Measurements from ENCODE around the gene YEATS2.
A peak's percentile ranks its signal among the peaks of the same experiment; 100 is the strongest.
"Not testable (repeated sequence)": the region's sequence is repeated elsewhere in the genome, so short reads cannot be mapped to it uniquely, and the experiment has no call there.

Gene YEATS2

GRCh38 chr3:183714622-183715021 is 17.0 kb downstream of the YEATS2 start:
- DNase-seq (ENCODE audit: low read depth in 2 of 2): no peak

- DNase-seq (ENCODE audit: low read depth in 2 of 2): no peak
Observed at GRCh38 chr3:183718012-183718411, 20.4 kb downstream of the YEATS2 start.

- DNase-seq (ENCODE audit: low read depth in 2 of 2): no peak
Observed at GRCh38 chr3:183725387-183725786, 27.8 kb downstream of the YEATS2 start.

- no peak for DNase-seq (ENCODE audit: low read depth in 2 of 2)
Observed at GRCh38 chr3:183728204-183728603, 30.6 kb downstream of the YEATS2 start.

DNA sequence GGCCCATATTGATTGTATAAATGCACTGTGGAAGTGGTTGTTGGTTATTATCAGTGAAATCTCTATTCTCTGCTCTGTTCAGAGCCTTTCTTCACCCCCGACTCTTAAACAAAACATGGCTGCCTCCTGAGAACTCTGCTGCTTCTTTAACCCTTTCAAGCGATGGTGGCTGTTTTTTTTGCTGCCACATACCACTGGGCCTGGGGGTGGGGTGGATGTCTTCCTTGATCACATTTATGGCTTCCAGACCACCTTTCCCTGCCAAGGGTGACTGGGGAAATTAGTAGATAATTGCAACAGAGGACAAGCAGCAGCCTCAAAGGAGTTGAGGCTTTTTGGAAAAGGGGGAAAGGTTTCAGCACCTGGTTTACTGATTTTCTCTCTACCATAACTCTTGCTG is 32.8 kb downstream of the YEATS2 start:
- no peak for DNase-seq (ENCODE audit: low read depth in 2 of 2)

- no peak for DNase-seq (ENCODE audit: low read depth in 2 of 2)
Observed at GRCh38 chr3:183731611-183732010, 34.0 kb downstream of the YEATS2 start.

DNA sequence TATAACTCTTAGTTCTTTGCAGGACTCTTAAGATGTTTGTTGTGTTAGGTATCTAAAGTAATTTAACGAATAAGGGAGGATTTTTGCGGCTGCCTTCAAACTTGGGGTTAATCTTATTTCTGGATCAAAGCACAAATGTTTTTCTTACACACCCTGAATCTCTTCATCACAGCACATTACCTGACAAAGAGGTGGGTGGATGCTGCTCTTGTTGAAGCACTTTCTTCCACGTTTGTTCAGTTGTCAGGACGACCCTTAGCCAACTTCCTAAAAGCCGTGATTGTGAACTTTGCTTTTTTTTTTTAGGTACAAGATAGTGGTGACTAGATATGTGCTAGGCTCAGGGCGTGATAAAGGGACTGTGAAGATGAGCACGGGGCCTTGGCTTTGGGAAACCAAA is 36.0 kb downstream of the YEATS2 start:
- DNase-seq (ENCODE audit: low read depth in 2 of 2): no peak

DNA sequence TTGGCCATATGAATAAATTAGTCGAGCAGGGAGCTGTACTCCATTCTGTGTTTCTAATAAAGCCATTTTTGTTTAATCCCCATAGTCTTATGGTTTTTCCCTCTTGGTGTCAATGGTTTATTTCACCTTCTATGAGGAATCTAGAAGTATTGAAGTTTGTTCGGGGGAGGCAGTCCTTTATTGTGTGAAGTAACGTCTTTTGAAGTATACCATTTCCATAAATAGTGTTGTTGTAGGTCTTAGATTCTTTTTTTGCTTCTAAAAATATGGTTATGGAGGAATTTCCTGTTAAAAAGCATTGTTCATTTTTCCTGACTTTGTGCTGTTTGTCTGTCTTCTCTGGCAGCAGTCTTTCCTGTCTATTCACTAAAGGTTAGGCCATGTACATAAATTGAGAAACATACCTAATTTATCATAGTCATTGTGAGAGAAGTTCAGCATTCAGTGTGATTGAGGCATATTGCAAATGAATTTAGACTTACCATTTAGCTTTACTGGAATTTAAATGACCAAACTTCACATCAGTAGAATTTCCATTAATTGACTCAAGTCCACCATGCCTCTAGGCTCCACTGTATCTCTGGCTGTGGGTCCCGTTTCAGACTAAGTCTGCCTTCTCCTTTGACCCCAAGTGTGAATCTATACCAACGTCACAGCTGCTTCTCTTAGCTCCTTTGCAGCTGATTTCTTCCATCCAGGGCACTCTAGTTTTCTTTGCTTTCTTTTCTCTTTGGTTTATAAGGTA is 37.3 kb downstream of the YEATS2 start:
- no peak for DNase-seq (ENCODE audit: low read depth in 2 of 2)

DNA sequence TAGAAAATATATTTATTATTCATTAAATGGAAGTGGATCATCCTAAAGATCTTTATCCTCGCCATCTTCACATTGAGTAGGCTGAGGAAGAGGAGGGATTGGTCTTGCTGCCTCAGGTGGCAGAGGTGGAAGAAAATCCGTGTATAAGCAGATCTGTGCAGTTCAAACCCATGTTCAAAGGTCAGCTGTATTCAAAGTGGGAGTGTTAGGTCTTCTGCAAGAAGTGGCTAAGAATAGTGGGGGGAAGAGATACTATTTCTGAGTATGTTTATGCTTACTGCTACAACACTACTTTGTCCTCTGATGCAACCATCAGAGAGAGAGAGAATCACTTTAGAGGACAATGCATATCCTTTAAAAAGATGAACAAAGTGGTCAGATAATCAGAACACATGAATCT is 39.5 kb downstream of the YEATS2 start:
- no peak for DNase-seq (ENCODE audit: low read depth in 2 of 2)

DNA sequence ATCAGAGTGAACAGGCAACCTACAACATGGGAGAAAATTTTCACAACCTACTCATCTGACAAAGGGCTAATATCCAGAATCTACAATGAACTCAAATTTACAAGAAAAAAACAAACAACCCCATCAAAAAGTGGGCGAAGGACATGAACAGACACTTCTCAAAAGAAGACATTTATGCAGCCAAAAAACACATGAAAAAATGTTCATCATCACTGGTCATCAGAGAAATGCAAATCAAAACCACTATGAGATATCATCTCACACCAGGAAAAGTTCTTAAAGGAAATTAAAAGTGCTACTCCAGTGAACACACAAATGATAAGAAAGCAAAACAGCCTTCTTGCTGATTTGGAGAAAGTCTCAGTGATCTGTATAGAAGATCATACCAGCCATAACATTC is 42.6 kb downstream of the YEATS2 start:
- not testable (repeated sequence) for DNase-seq (ENCODE audit: low read depth in 2 of 2)

- no peak for DNase-seq (ENCODE audit: low read depth in 2 of 2)
Observed at GRCh38 chr3:183743231-183743630, 45.6 kb downstream of the YEATS2 start.

DNA sequence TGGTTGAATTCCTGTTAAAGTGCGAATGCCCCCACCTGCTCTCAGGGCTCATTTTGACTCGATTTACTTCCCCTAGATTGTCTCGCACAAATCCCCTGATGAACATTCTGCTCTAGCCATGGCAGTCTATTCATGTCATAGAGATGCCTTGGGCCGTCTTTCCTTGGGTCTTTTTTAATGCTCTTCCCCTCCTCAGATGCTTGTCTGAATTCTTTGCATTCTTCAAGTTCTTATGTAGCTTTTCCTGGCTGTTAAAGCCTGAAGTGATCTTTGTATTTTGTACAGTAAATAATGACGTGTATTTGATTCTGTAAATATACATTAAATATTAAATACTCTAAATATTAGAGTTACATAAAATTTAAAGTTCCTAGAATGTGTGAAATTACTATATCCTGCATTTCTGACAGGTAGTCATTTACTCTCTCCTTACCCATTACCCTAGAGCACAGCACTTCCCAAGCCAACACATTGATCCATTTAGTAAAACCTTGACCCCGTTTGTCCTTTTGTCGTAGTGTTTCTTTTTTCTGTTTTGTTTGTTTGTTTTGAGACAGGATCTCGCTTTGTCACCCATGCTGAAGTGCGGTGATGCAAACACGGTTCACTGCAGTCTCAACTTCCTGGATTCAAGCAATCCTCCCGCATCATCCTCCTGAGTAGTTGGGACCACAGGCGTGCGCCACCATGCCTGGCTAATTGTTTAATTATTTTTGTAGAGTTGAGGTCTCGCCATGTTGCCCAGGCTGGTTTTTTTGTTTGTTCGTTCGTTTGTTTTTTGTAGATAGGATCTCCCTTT is 47.9 kb downstream of the YEATS2 start:
- DNase-seq (ENCODE audit: low read depth in 2 of 2): no peak

DNA sequence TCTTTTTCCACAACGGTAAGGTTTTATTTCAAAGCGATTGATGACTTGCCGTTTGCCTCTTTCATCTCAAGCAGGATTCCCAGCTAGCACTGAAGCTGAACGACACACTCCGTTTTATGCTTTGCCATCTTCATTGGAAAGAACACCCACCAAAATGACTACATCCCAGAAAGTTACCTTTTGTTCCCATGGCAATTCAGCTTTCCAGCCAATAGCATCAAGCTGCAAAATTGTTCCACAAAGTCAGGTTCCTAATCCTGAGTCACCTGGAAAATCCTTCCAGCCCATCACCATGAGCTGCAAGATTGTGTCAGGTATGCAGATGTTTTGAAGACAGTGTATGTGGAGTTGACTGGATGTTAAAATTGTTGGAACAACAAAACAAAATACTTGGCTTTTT is 56.5 kb downstream of the YEATS2 start:
- DNase-seq (ENCODE audit: low read depth in 2 of 2): no peak

DNA sequence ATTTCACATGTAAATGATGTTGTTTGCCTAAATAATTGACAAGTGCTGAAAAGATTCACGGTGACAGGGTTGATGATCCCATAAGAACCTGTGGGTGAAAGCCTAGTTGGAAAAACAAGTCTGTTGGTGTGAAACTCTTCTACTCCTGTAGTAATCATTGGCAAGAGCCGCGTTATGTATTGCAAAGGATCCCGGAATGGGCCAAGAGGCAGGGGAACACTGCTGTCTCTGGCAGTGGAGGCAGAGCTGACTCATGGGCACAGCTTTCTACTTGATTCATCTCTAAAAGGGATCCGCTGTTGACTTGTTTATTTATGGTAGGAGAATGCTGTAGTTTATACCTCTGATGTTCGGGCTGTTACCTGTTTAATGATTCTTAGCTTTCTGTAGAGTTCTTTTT is 64.7 kb downstream of the YEATS2 start:
- no peak for DNase-seq (ENCODE audit: low read depth in 2 of 2)

- DNase-seq (ENCODE audit: low read depth in 2 of 2): no peak
Observed at GRCh38 chr3:183764847-183765731, 67.5 kb downstream of the YEATS2 start.

DNA sequence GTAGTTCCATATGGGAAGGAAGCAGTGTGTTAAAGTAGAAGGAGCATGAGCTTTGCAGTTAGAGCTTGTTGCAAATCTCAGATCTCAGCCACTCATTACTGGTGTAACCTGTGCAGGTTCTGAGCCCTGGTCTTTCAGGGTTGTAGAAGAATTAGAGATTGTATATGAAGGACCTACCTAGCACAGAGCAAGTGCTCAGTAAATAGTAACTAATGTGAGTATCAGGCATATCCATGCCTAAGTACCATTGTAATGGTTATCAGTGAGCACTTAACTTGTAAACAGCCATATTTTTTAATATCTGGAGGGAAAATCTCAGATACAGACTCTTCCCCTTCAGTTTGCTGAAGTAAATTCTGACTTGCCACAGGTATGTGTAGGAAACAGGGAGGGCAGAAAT is 68.5 kb downstream of the YEATS2 start:
- DNase-seq (ENCODE audit: low read depth in 2 of 2): no peak

DNA sequence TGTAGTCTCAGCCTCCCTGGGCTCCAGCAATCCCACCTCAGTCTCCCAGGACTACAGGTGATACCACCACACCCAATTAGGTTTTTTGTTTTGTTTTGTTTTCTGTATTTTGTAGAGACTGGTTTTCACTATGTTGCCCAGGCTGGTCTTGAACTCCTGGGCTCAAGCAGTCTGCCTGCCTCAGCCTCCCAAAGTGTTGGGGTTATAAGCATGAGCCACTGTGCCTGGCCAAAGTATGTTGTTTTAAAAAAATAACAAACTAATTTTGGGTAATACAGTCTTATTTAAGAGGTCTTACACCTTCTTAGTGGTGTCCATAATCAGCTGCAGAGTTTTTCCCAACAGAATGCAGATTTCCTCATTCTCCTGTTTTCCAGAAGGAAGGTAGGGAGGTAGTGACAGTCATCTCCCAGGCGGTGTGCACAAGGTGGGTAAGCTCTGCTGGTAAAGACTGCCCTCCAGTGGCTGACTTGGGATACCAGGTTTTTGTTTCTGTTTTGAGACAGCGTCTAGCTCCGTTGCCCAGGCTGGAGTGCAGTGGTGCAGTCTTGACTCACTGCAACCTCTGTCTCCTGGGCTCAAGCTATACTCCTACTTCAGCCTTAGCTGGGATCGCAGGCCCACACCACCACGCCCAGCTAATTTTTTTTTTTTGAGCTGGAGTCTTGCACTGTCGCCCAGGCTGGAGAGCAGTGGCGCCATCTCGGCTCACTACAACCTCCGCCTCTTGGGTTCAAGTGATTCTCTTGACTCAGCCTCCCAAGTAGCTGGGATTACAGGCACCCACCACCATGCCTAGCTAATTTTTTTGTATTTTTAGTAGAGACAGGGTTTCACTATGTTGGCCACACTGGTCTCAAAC is 69.4 kb downstream of the YEATS2 start:
- DNase-seq (ENCODE audit: low read depth in 2 of 2): peak; percentile 25 to 38

- DNase-seq (ENCODE audit: low read depth in 2 of 2): no peak
Observed at GRCh38 chr3:183768114-183768513, 70.5 kb downstream of the YEATS2 start.

DNA sequence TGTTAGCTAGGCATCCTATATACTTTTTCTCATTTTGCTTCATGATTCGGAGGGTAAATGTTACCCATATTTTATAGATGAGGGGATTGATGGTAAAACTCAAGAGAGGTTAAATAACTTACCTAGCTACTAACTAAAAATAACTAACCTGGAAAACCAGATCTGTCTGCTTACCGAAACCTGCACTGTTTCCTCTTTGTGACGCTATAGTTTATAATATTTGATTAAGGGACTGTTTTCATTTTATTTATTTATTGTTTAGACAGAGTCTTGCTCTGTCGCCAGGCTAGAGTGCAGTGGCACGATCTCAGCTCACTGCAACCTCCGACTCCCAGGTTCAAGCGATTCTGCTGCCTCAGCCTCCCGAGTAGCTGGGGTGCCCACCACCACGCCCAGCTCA is 71.9 kb downstream of the YEATS2 start:
- no peak for DNase-seq (ENCODE audit: low read depth in 2 of 2)

- DNase-seq (ENCODE audit: low read depth in 2 of 2): no peak
Observed at GRCh38 chr3:183774631-183775030, 77.0 kb downstream of the YEATS2 start.

DNA sequence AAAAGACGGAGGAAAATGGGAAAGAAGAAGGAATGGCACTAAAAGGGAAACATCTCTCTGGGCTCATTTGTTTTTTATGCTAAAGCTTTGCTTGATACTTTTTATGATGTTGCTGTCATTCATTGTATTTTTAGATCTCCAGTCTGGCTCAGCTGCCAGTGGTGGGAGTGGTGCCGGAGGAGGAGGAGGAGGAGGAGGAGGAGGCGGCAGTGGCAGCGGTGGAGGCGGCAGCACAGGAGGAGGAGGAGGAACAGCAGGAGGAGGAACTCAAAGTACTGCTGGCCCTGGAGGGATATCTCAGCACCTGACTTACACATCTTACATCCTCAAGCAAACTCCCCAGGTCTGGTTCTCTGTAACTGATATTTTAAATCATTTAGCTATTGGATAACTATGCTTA is 78.2 kb downstream of the YEATS2 start:
- DNase-seq (ENCODE audit: low read depth in 2 of 2): no peak
